Measurements from ENCODE around the gene FGD6. TPM values are rescaled to one million over a fixed set of nuclear protein-coding genes. Genes with fewer than 3 reads are reported as not detected.

FGD6 gene
- total RNA-seq, 1 experiment from 2014 or later: 23.5 TPM

DNA sequence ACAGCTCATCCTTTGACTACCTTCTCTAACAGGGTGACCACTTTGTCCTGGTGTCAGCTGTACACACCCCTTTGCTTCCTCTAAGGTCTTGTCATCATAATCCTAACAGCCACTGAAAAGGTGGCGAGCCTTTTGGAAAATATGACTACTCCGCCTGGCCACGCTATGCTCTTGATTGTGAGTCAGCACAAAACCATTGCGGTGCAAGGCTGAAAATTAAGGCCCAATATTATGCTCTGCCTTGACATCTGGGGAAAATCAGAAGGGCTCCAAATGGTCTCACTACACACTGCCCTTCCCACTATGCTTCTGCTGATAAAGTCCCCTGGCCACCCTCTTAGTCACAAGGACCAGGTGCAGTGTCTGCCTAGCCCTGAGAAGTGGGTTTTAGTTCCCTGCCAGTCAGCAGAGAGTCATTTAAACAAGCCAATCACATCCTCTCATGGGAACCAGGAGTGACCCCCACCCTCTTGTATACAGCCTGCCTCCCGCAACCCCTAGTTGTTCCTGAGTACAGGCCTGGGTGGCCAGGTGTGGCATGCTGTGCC lies 34.3 kb downstream of the FGD6 start:
- CTCF ChIA-PET: no interaction called here
- no peaks in the 10 kb centered on the region for H3K27me3 ChIP-seq (replicated peaks; ENCODE audit: control insufficient read depth, insufficient read depth, low read length)
- POLR2A ChIA-PET: no interaction called here
- no peaks in the 10 kb centered on the region; the same call in 1 of the 2 replicates for H3K36me3 ChIP-seq (ENCODE audit: control insufficient read depth, insufficient read depth, low read length)
- no TSS peak for BruUV-seq (replicated peaks)
- Mint-ChIP-seq H3K4me1 (ENCODE audit: low read depth, unreplicated experiment) (peaks cover 6% of the 10 kb centered on the region), H3K27me3 (ENCODE audit: insufficient read depth, unreplicated experiment) (no peaks in the 10 kb centered on the region), H3K27ac (ENCODE audit: unreplicated experiment) (no peak overlapping the region), H3K4me3 (ENCODE audit: unreplicated experiment) (no peak overlapping the region), H3K9me3 (ENCODE audit: unreplicated experiment) (no peaks in the 10 kb centered on the region), H3K36me3 (ENCODE audit: insufficient read depth, unreplicated experiment) (peaks cover 22% of the 10 kb centered on the region)
- H3K9me3 ChIP-seq: no peaks in the 10 kb centered on the region
- TF ChIP-seq, protein P1, sequence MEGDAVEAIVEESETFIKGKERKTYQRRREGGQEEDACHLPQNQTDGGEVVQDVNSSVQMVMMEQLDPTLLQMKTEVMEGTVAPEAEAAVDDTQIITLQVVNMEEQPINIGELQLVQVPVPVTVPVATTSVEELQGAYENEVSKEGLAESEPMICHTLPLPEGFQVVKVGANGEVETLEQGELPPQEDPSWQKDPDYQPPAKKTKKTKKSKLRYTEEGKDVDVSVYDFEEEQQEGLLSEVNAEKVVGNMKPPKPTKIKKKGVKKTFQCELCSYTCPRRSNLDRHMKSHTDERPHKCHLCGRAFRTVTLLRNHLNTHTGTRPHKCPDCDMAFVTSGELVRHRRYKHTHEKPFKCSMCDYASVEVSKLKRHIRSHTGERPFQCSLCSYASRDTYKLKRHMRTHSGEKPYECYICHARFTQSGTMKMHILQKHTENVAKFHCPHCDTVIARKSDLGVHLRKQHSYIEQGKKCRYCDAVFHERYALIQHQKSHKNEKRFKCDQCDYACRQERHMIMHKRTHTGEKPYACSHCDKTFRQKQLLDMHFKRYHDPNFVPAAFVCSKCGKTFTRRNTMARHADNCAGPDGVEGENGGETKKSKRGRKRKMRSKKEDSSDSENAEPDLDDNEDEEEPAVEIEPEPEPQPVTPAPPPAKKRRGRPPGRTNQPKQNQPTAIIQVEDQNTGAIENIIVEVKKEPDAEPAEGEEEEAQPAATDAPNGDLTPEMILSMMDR (IDR thresholded peaks at IDR 0.05; ENCODE audit: insufficient read depth in 1 of 2, low read depth in 1 of 2, low read length in 1 of 2, severe bottlenecking in 1 of 2, unreplicated experiment in 1 of 2): no peak
- peaks cover 19% of the 10 kb centered on the region for H3K4me1 ChIP-seq
- DNase-seq: no peak
- intact Hi-C loops (cut with micrococcal nuclease; ENCODE audit: unreplicated experiment): no loop called here
- no peak overlapping the region for H3K4me3 ChIP-seq (ENCODE audit: low read depth, low read length)

- Histone ChIP-seq H3K36me3 (ENCODE audit: control insufficient read depth, insufficient read depth, low read length) (no peaks in the 10 kb centered on the region; the same call in 1 of the 2 replicates), H3K27me3 (replicated peaks; ENCODE audit: control insufficient read depth, insufficient read depth, low read length) (no peaks in the 10 kb centered on the region), H3K9me3 (no peaks in the 10 kb centered on the region), H3K4me3 (ENCODE audit: low read depth, low read length) (no peak overlapping the region), H3K4me1 (peaks cover 16% of the 10 kb centered on the region)
- Mint-ChIP-seq H3K4me1 (ENCODE audit: low read depth, unreplicated experiment) (peaks cover 4% of the 10 kb centered on the region), H3K36me3 (ENCODE audit: insufficient read depth, unreplicated experiment) (peaks cover 18% of the 10 kb centered on the region), H3K4me3 (ENCODE audit: unreplicated experiment) (no peak overlapping the region), H3K27ac (ENCODE audit: unreplicated experiment) (no peak overlapping the region), H3K27me3 (ENCODE audit: insufficient read depth, unreplicated experiment) (no peaks in the 10 kb centered on the region), H3K9me3 (ENCODE audit: unreplicated experiment) (no peaks in the 10 kb centered on the region)
- POLR2A ChIA-PET: no interaction called here
- no peak for DNase-seq
- no TSS peak for BruUV-seq (replicated peaks)
- intact Hi-C loops (cut with micrococcal nuclease; ENCODE audit: unreplicated experiment): no loop called here
- CTCF ChIA-PET: no interaction called here
- TF ChIP-seq, protein P1 (IDR thresholded peaks at IDR 0.05; ENCODE audit: insufficient read depth in 1 of 2, low read depth in 1 of 2, low read length in 1 of 2, severe bottlenecking in 1 of 2, unreplicated experiment in 1 of 2): no peak
Measured at GRCh38 chr12:95181103-95181502, 36.2 kb downstream of the FGD6 start.

DNA sequence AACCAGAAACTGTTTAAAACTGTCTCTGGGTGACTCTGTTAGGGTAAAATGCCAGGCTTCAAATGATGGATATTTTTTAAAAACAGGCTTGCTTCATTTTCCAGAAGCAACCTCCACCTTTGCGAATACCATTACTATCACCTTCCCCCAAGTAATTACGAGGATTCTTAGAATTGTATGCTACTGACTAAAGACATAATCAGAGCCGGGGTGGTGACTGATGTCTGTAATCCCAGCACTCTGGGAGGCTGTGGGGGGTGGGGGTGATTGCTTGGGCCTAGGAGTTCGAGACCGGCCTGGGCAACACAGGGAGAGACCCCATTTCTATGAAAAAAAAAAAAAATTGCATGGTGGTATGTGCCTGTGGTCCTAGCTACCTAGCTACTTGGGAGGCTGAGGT lies 38.3 kb downstream of the FGD6 start:
- CTCF ChIA-PET: no interaction called here
- no peak overlapping the region for H3K4me3 Mint-ChIP-seq (ENCODE audit: unreplicated experiment)
- no peak overlapping the region for H3K4me3 ChIP-seq (ENCODE audit: low read depth, low read length)
- H3K4me1 ChIP-seq: peaks cover 17% of the 10 kb centered on the region
- H3K27me3 ChIP-seq (replicated peaks; ENCODE audit: control insufficient read depth, insufficient read depth, low read length): no peaks in the 10 kb centered on the region
- H3K9me3 Mint-ChIP-seq (ENCODE audit: unreplicated experiment): no peaks in the 10 kb centered on the region
- no TSS peak for BruUV-seq (replicated peaks)
- DNase-seq: no peak
- H3K4me1 Mint-ChIP-seq (ENCODE audit: low read depth, unreplicated experiment): peaks cover 9% of the 10 kb centered on the region
- TF ChIP-seq, protein P1 (IDR thresholded peaks at IDR 0.05; ENCODE audit: insufficient read depth in 1 of 2, low read depth in 1 of 2, low read length in 1 of 2, severe bottlenecking in 1 of 2, unreplicated experiment in 1 of 2): no peak
- H3K36me3 Mint-ChIP-seq (ENCODE audit: insufficient read depth, unreplicated experiment): peaks cover 7% of the 10 kb centered on the region
- POLR2A ChIA-PET: no interaction called here
- no peaks in the 10 kb centered on the region for H3K27me3 Mint-ChIP-seq (ENCODE audit: insufficient read depth, unreplicated experiment)
- no peaks in the 10 kb centered on the region for H3K9me3 ChIP-seq
- no peak overlapping the region for H3K27ac Mint-ChIP-seq (ENCODE audit: unreplicated experiment)
- H3K36me3 ChIP-seq (ENCODE audit: control insufficient read depth, insufficient read depth, low read length): no peaks in the 10 kb centered on the region; the same call in 1 of the 2 replicates
- intact Hi-C loops (cut with micrococcal nuclease; ENCODE audit: unreplicated experiment): loop anchor here (2.0 kb wide), 1 partner anchor 38 kb away; the partner anchor contains the start of genes FGD6 and VEZT
